Measurements from ENCODE around the gene MB21D2.

The MB21D2 gene

DNA sequence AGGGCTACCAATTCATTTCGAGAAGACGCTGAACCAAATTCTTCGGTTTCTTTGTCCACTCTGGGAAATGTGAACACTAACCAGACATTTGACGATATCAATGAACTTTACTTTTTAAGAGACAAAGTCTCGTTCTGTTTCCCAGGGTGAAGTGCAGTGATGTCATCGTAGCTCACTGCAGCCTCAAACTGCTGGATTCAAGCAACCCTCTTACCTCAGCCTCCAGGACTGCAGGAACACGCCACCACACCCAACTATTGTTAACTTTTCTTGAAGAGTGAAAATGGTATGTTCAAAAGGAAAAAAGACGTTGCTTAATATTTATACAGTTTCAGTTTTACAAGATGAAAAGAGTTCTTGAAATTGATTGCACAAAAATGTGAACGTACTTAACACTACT, 30.6 kb downstream of the MB21D2 start:
- no peak for DNase-seq
- H3K4me3 ChIP-seq (ENCODE audit: control insufficient read depth in 1 of 7, extremely low read depth in 1 of 7, insufficient read depth in 4 of 7, low read depth in 2 of 7, low read length in 6 of 7): no peak overlapping the region
- CTCF ChIA-PET: interaction anchor here (0.5 kb wide), 1 partner anchor 1332 kb away, joined by 3 read pairs; no protein-coding TSS in a partner anchor
- no peaks in the 10 kb centered on the region for H3K36me3 ChIP-seq (ENCODE audit: control insufficient read depth in 4 of 4, insufficient read depth in 4 of 4, low read length in 3 of 4)
- 92% methylated on average over 7 of the region's 9 CpGs for WGBS (ENCODE audit: insufficient coverage)
- H3K27ac ChIP-seq (ENCODE audit: insufficient read depth in 1 of 2, low read depth in 1 of 2, low read length in 2 of 2, poor library complexity in 1 of 2, severe bottlenecking in 2 of 2): no peak overlapping the region
- H3K27me3 ChIP-seq (replicated peaks in 2 of 5; ENCODE audit: control insufficient read depth in 4 of 5, insufficient read depth in 5 of 5, low read length in 4 of 5): no peaks in the 10 kb centered on the region
- no peaks in the 10 kb centered on the region for H3K9me3 ChIP-seq (ENCODE audit: control extremely low read depth in 1 of 5, control insufficient read depth in 4 of 5, insufficient read depth in 2 of 5, low read depth in 1 of 5, low read length in 4 of 5)
- no peaks in the 10 kb centered on the region for H3K4me1 ChIP-seq (ENCODE audit: control extremely low read depth in 1 of 4, control insufficient read depth in 4 of 4, insufficient read depth in 4 of 4, low read length in 3 of 4)
- POLR2A ChIA-PET: no interaction called here

DNA sequence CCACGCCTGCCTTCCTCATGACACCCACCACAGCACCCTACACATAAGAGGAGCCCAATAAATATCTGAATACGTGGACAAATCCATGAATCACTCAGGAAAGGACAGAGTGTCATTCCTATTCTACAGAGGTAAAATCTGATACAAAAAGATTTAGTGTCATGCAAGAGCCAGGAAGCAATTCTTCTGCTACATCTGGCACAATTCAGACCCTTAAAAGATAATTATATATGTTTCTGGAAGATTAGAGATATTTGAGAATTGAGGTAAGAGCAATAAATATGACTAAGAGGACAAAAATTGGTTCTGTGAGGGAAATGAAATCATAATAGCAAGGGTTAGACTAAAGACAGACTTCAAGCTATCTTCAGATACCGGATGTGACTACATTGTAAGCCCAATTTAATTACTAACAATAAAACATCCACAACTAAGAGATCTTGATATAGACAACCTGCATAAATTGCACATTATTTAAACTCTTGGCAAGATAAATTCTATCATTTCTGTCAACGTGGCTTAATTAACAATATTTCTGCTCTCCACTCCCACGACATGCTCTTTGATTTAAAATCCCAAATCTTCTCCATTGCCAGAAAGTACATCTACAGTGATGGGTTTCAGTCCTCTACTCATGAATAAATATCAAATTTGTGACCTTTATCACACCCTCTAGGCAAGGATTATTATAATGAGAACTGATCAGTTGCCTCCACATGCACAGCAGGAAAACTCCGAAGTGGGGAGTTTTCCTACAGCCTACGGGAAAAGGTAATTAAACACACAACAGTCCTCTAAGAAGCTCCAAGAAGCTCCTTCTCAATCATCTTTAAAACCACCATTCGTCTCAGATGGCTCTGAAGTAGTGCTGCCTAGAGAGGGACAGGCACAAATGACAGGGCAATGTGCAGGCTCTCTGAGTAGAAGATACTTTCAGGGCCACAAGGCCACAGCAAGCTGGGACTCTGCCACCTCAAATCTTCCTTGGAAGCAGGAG, 32.6 kb downstream of the MB21D2 start:
- CTCF ChIA-PET: interaction anchor here (0.5 kb wide), 1 partner anchor 214 kb away, joined by 3 read pairs; no protein-coding TSS in a partner anchor
- Histone ChIP-seq H3K36me3 (ENCODE audit: control insufficient read depth in 4 of 4, insufficient read depth in 4 of 4, low read length in 3 of 4) (no peaks in the 10 kb centered on the region), H3K9me3 (ENCODE audit: control extremely low read depth in 1 of 5, control insufficient read depth in 4 of 5, insufficient read depth in 2 of 5, low read depth in 1 of 5, low read length in 4 of 5) (no peaks in the 10 kb centered on the region), H3K4me3 (ENCODE audit: control insufficient read depth in 1 of 7, extremely low read depth in 1 of 7, insufficient read depth in 4 of 7, low read depth in 2 of 7, low read length in 6 of 7) (no peak overlapping the region), H3K27ac (ENCODE audit: insufficient read depth in 1 of 2, low read depth in 1 of 2, low read length in 2 of 2, poor library complexity in 1 of 2, severe bottlenecking in 2 of 2) (no peak overlapping the region), H3K4me1 (ENCODE audit: control extremely low read depth in 1 of 4, control insufficient read depth in 4 of 4, insufficient read depth in 4 of 4, low read length in 3 of 4) (no peaks in the 10 kb centered on the region), H3K27me3 (replicated peaks in 2 of 5; ENCODE audit: control insufficient read depth in 4 of 5, insufficient read depth in 5 of 5, low read length in 4 of 5) (no peaks in the 10 kb centered on the region)
- no peak for DNase-seq
- POLR2A ChIA-PET: interaction anchor here (0.6 kb wide), 1 partner anchor 129 kb away, joined by 3 read pairs; no protein-coding TSS in a partner anchor
- 86% methylated on average over 4 of the region's 8 CpGs for WGBS (ENCODE audit: insufficient coverage)

DNA sequence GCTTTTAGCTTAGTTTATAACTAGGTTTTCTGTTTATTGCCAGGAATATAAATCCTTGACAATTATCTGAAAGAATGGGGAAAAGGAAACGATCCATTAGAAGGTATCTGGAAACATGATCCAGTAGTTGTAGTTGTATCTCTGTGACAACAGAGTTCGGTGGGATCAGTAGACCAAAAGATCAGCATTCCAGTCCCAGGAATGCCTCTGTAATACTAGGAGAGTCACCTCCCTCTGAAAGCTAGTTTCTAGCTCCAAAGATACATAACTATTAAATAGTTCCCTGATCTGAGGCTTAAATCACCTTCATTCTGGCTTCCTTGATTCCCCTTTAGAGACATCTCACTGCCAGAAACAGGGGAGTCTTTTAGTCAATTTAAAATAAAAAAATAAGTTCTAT, 34.1 kb downstream of the MB21D2 start:
- POLR2A ChIA-PET: no interaction called here
- Histone ChIP-seq H3K4me3 (ENCODE audit: control insufficient read depth in 1 of 7, extremely low read depth in 1 of 7, insufficient read depth in 4 of 7, low read depth in 2 of 7, low read length in 6 of 7) (no peak overlapping the region), H3K36me3 (ENCODE audit: control insufficient read depth in 4 of 4, insufficient read depth in 4 of 4, low read length in 3 of 4) (no peaks in the 10 kb centered on the region), H3K27ac (ENCODE audit: insufficient read depth in 1 of 2, low read depth in 1 of 2, low read length in 2 of 2, poor library complexity in 1 of 2, severe bottlenecking in 2 of 2) (no peak overlapping the region), H3K9me3 (ENCODE audit: control extremely low read depth in 1 of 5, control insufficient read depth in 4 of 5, insufficient read depth in 2 of 5, low read depth in 1 of 5, low read length in 4 of 5) (no peaks in the 10 kb centered on the region), H3K27me3 (replicated peaks in 2 of 5; ENCODE audit: control insufficient read depth in 4 of 5, insufficient read depth in 5 of 5, low read length in 4 of 5) (no peaks in the 10 kb centered on the region), H3K4me1 (ENCODE audit: control extremely low read depth in 1 of 4, control insufficient read depth in 4 of 4, insufficient read depth in 4 of 4, low read length in 3 of 4) (no peaks in the 10 kb centered on the region)
- WGBS (ENCODE audit: insufficient coverage): no CpG with 5 or more reads among the region's 2 CpGs
- no peak for DNase-seq
- CTCF ChIA-PET: interaction anchor here (0.7 to 1.2 kb wide), 2 partner anchors 13 to 158 kb away, joined by 3 read pairs; no protein-coding TSS in a partner anchor

DNA sequence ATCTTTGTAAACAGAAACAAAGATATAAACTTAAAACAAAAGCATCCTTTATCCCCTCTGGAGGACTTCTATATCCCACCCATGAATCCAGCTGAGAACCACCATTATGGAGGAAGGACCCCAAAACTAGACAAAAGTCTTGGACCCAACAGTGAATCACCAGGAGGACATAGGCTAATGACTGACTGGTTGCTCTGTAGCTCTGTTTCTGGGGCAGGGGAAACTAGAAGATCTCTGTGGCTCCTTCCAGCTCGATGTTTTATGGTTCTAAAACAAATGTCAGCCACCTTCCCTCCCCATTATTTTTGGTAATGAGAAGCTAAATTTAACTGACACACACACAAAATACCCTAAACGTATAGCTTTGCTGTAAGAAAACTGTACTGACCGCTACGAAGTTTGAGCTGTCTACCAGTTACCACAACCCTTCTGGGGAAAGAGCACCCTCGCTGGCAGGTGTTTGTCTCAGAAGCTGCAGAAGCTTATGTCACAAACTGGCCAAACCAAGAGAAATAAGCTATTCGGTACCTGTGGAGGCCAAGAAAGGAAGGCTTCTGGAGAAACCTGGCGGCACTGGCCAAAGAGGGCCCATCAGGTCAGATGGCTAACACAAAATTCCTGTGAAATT, 36.4 kb downstream of the MB21D2 start:
- Histone ChIP-seq H3K4me3 (ENCODE audit: control insufficient read depth in 1 of 7, extremely low read depth in 1 of 7, insufficient read depth in 4 of 7, low read depth in 2 of 7, low read length in 6 of 7) (no peak overlapping the region), H3K27ac (ENCODE audit: insufficient read depth in 1 of 2, low read depth in 1 of 2, low read length in 2 of 2, poor library complexity in 1 of 2, severe bottlenecking in 2 of 2) (no peak overlapping the region), H3K27me3 (replicated peaks in 2 of 5; ENCODE audit: control insufficient read depth in 4 of 5, insufficient read depth in 5 of 5, low read length in 4 of 5) (no peaks in the 10 kb centered on the region), H3K9me3 (ENCODE audit: control extremely low read depth in 1 of 5, control insufficient read depth in 4 of 5, insufficient read depth in 2 of 5, low read depth in 1 of 5, low read length in 4 of 5) (peaks cover 0 to 3% (median 0%) of the 10 kb centered on the region in 5 experiments), H3K4me1 (ENCODE audit: control extremely low read depth in 1 of 4, control insufficient read depth in 4 of 4, insufficient read depth in 4 of 4, low read length in 3 of 4) (no peaks in the 10 kb centered on the region), H3K36me3 (ENCODE audit: control insufficient read depth in 4 of 4, insufficient read depth in 4 of 4, low read length in 3 of 4) (no peaks in the 10 kb centered on the region)
- ChIA-PET CTCF (interaction anchor here (0.9 kb wide), 1 partner anchor 67 kb away, joined by 3 read pairs; no protein-coding TSS in a partner anchor), POLR2A (no interaction called here)
- WGBS (ENCODE audit: insufficient coverage): 96% methylated on average over 5 of the region's 7 CpGs
- no peak for DNase-seq

DNA sequence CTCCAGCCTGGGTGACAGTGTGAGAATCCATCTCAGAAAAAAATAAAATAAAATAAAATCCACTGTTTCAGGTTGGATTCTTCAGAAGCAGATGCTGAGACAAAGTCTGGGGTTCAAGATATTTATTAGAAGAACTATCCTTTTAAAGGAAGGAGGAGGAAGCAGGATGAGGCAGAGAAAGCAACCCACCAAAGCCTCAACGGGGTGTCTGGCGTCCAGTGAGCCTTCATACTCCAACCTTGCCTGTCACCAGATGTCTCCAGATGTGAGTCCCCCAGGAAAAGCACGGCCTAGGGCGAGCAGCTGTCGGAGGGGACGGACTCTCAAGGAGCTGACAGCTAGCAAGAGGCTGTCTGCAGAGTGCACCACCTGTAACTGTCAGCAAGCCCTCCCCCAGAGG, 37.3 kb downstream of the MB21D2 start:
- Histone ChIP-seq H3K4me1 (ENCODE audit: control extremely low read depth in 1 of 4, control insufficient read depth in 4 of 4, insufficient read depth in 4 of 4, low read length in 3 of 4) (no peaks in the 10 kb centered on the region), H3K27ac (ENCODE audit: insufficient read depth in 1 of 2, low read depth in 1 of 2, low read length in 2 of 2, poor library complexity in 1 of 2, severe bottlenecking in 2 of 2) (no peak overlapping the region), H3K36me3 (ENCODE audit: control insufficient read depth in 4 of 4, insufficient read depth in 4 of 4, low read length in 3 of 4) (no peaks in the 10 kb centered on the region), H3K9me3 (ENCODE audit: control extremely low read depth in 1 of 5, control insufficient read depth in 4 of 5, insufficient read depth in 2 of 5, low read depth in 1 of 5, low read length in 4 of 5) (peaks cover 0 to 3% (median 0%) of the 10 kb centered on the region in 5 experiments), H3K4me3 (ENCODE audit: control insufficient read depth in 1 of 7, extremely low read depth in 1 of 7, insufficient read depth in 4 of 7, low read depth in 2 of 7, low read length in 6 of 7) (no peak overlapping the region), H3K27me3 (replicated peaks in 2 of 5; ENCODE audit: control insufficient read depth in 4 of 5, insufficient read depth in 5 of 5, low read length in 4 of 5) (no peaks in the 10 kb centered on the region)
- DNase-seq: no peak
- WGBS (ENCODE audit: insufficient coverage): 91% methylated on average over 5 of the region's 6 CpGs
- ChIA-PET POLR2A (no interaction called here), CTCF (no interaction called here)

DNA sequence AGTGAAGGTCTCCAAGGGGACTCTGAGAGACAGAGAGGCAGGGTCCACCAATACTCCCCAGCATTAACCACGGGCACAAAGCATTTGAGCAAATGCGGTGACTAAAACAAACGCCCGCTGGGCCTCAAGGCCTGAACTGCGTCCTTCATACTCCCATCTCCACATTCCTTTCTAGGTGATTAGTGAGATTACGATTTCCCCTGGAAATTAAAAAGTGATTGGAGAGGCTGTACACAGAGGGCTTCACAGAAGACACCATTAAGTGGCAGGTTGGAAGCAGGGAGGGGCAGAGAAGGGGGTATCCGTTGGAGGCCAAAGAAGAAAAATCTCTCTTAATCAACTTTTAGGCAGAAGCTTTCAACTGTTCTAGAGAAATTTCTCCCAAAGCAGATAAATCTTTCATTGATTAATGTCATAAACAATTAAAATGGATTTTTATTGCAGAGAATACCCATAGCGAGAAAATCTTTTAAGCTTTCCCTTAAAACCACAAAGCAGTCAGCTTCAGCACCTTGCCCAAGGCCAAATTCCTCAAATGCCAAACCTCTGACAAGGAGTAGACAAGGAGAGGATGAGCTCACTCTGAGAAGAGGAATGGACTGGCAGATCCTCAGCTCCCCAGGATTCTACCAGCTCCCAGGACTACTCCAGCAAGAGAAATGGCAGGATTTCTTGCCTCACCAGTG, 38.2 kb downstream of the MB21D2 start:
- WGBS (ENCODE audit: insufficient coverage): no CpG with 5 or more reads among the region's 8 CpGs
- Histone ChIP-seq H3K36me3 (ENCODE audit: control insufficient read depth in 4 of 4, insufficient read depth in 4 of 4, low read length in 3 of 4) (no peaks in the 10 kb centered on the region), H3K4me1 (ENCODE audit: control extremely low read depth in 1 of 4, control insufficient read depth in 4 of 4, insufficient read depth in 4 of 4, low read length in 3 of 4) (no peaks in the 10 kb centered on the region), H3K4me3 (ENCODE audit: control insufficient read depth in 1 of 7, extremely low read depth in 1 of 7, insufficient read depth in 4 of 7, low read depth in 2 of 7, low read length in 6 of 7) (no peak overlapping the region), H3K9me3 (ENCODE audit: control extremely low read depth in 1 of 5, control insufficient read depth in 4 of 5, insufficient read depth in 2 of 5, low read depth in 1 of 5, low read length in 4 of 5) (peaks cover 0 to 3% (median 0%) of the 10 kb centered on the region in 5 experiments), H3K27me3 (replicated peaks in 2 of 5; ENCODE audit: control insufficient read depth in 4 of 5, insufficient read depth in 5 of 5, low read length in 4 of 5) (no peaks in the 10 kb centered on the region), H3K27ac (ENCODE audit: insufficient read depth in 1 of 2, low read depth in 1 of 2, low read length in 2 of 2, poor library complexity in 1 of 2, severe bottlenecking in 2 of 2) (no peak overlapping the region)
- CTCF ChIA-PET: no interaction called here
- POLR2A ChIA-PET: no interaction called here
- DNase-seq: no peak

All from common myeloid progenitor, CD34-positive (primary cell).